PFSK-1 (cell line): Measurements from ENCODE around the gene EME1.

Source experiments
- SIN3A ChIP-seq: IDR thresholded peaks from 2 replicates; pipeline ENCODE4 v1.6.1; 2012; ENCODE audit warnings: mild to moderate bottlenecking, low read length, moderate library complexity, borderline replicate concordance; ENCODE audit not compliant: insufficient read depth
- TAF1 ChIP-seq: IDR thresholded peaks from 2 replicates; pipeline ENCODE4 v1.6.1; 2012; ENCODE audit warnings: low read length, control low read depth, borderline replicate concordance; ENCODE audit not compliant: insufficient read depth

GRCh38 chr17:50350733-50351132, 22.3 kb upstream of the EME1 start:
- TF ChIP-seq TAF1, result no peak
- no peak for TF ChIP-seq SIN3A
